MG63 (cell line): ENCODE results near the gene ATG9B. TPM values are rescaled to one million over a fixed set of nuclear protein-coding genes. Genes with fewer than 3 reads are reported as not detected.

Experiments used
- DNase-seq: peaks from one replicate; pipeline ENCODE4 v3.0.0-alpha.2; 2020
- H3K27me3 ChIP-seq: fragments of 250-450 bp; sonication (Bioruptor Pico); 2 replicates; pipeline ENCODE4 v1.5.1; 2020; ENCODE audit warnings: mild to moderate bottlenecking, moderate library complexity
- H3K36me3 ChIP-seq: fragments of 250-450 bp; sonication (Bioruptor Pico); 2 replicates; pipeline ENCODE4 v1.5.1; 2020; ENCODE audit warnings: mild to moderate bottlenecking, moderate library complexity
- H3K4me3 ChIP-seq: fragments of 250-450 bp; sonication (Bioruptor Pico); 2 replicates; pipeline ENCODE4 v1.5.1; 2020; ENCODE audit warnings: mild to moderate bottlenecking, moderate library complexity
- H3K9me3 ChIP-seq: fragments of 250-450 bp; sonication (Bioruptor Pico); 2 replicates; pipeline ENCODE4 v1.5.1; 2020; ENCODE audit warnings: mild to moderate bottlenecking, moderate library complexity
- total RNA-seq: library from RNA; depleted of rRNA; stranded (reverse); fragments of >200 nt; shearing (Covaris generic); gene quantifications from 2 replicates; pipeline ENCODE4 v1.2.3, GENCODE V29; 2014; ENCODE audit warnings: low replicate concordance

Gene ATG9B
- total RNA-seq, 1 experiment from 2014 or later, result not detected

DNA sequence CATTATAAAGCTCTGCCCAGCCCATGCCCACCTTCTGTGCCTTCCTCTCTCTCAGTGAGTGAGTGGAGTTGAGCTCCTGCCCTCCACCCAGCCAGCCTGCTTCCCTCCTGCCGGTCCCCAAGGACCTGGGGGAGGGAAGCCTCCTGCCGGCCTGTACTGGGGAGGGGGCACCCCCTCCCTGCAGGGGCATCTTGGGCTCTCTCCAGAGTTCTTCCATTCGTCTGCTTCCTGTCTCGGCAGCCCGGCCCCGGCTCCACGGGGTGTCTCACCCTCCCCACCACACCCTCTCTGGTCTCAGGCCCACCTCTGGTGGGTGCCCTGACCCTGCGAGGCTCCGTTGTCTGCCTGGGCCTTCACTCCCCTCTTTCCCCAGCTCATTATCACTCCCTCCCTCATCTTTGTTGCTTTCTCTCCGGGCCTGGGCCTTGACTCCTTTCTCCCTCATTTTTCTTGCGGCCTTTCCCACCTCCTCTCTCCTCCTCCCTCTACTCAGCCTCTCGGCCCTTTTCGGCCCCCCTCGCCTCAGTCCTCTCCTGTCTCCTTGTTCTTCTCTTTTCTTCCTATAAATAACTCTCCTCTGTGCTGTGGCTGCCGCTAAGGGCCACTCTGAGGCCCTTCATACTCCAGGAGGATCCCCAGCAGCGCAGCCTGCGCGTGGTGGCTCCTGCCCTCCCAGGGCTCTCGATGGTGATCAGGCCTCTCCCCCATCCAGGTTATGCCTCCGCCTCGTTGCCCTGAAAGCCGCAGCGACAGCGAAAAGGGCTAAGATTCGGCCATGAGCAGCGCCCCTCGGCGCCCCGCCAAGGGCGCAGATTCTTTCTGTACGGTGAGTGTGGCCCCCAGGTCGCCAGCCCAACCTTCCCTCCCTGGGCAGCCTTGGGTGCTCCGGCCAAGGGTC lies 37.2 kb upstream of the ATG9B start:
- Histone ChIP-seq H3K36me3 (no peaks in the 10 kb centered on the region), H3K9me3 (no peaks in the 10 kb centered on the region), H3K27me3 (no peaks in the 10 kb centered on the region), H3K4me3 (no peak overlapping the region)
- no peak for DNase-seq

- Histone ChIP-seq H3K9me3 (no peaks in the 10 kb centered on the region), H3K27me3 (no peaks in the 10 kb centered on the region), H3K36me3 (no peaks in the 10 kb centered on the region), H3K4me3 (peak overlapping the region; percentile 67)
- peak; percentile 19 for DNase-seq
Observed at GRCh38 chr7:151060416-151061212, 36.3 kb upstream of the ATG9B start.

DNA sequence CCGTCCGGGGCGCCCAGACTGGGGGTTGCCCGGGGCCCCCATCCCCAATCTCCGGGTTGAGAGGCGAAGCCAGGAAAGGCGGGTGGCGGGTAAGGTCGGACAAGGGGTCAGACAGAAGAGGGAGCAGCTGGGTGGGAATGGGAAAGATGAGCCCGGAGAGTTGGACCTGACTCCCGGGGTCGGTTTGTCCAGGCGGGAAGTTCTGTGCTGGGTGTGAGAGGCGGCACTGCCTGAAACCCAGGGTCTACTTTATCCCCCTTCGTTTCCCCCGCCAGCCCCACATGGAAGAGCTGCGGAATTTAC lies 35.8 kb upstream of the ATG9B start:
- DNase-seq, result no peak

GRCh38 chr7:151059367-151060112 lies 35.2 kb upstream of the ATG9B start, which contains the start of gene SLC4A2:
Gene SLC4A2 (plus strand): TSS chr7:151059589. CDS start chr7:151061988, 2,399 bp downstream.
- H3K9me3 ChIP-seq, result no peaks in the 10 kb centered on the region
- no peaks in the 10 kb centered on the region for H3K36me3 ChIP-seq
- H3K27me3 ChIP-seq, result no peaks in the 10 kb centered on the region
- peak within 1 kb of the TSS; percentile 67 for H3K4me3 ChIP-seq
- DNase-seq, result peak; percentile 74

More for the DNA sequence above, 35.8 kb upstream of the ATG9B start:
- peak overlapping the region; percentile 67 for H3K4me3 ChIP-seq
- H3K27me3 ChIP-seq, result no peaks in the 10 kb centered on the region
- H3K36me3 ChIP-seq, result no peaks in the 10 kb centered on the region
- no peaks in the 10 kb centered on the region for H3K9me3 ChIP-seq

DNA sequence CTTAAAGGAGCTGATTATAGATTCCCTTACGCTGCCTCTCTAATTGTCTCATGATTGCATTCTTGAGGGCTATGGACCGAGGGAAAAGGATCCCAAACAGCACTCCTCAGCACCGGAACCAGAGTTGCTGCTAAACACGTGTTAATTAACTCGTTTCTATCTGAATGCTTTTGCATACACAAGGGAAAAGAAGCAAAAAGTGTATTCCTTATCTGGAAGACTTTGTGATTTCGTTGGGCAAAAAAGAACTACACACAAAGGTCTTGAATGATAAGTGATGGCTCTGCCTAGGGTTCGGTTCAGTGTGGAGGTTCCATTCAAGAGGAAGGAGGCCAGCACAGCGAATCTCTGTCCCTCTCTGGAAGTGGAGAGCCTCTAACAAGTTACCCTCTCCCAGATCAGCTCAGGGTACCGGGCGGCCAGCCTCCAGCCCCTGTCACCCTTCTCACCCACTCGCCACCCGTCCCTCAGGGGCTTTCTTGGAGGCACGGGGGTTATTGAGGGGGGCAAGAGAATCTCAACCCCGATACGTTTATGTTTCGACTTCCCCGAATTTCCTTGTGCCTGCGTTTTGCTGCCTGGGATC lies 34.6 kb upstream of the ATG9B start:
- Histone ChIP-seq H3K4me3 (peak overlapping the region; percentile 67), H3K36me3 (no peaks in the 10 kb centered on the region), H3K27me3 (no peaks in the 10 kb centered on the region), H3K9me3 (no peaks in the 10 kb centered on the region)
- DNase-seq, result no peak

GRCh38 chr7:151057989-151058780 lies 33.9 kb upstream of the ATG9B start:
- Histone ChIP-seq H3K9me3 (no peaks in the 10 kb centered on the region), H3K4me3 (peak overlapping the region; percentile 67), H3K27me3 (no peaks in the 10 kb centered on the region), H3K36me3 (no peaks in the 10 kb centered on the region)
- DNase-seq, result peak; percentile 97

DNA sequence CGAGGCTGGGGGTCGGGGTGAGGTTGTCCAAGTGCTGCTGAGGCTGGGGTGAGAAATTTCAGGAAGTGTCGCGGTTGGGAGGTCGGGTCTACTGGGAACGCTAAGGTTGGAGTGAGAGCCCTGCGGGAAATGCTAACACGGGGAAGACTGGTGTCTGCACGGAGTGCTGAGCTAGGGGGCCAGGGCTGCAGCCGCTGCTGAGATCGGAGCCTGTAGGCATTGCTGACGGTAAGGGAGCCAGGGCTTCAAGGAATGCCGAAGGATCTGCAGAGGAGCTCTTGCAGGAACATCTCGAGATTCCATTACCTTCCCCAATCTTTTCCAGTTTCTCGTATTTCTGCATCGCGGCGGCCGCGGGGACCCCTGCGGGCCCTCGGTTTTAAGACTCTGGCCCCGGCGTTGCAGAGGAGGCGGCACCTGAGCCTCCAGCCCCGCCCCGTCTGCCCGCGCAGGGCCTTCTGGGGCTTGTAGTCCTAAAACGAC lies 33.3 kb upstream of the ATG9B start, which contains the start of gene CDK5:
CDK5 (minus strand) TSS at position 392 of the 483 bp plus-strand sequence; CDS start at position 343, 49 bp downstream.
- DNase-seq, result no peak
- Histone ChIP-seq H3K27me3 (no peaks in the 10 kb centered on the region), H3K36me3 (no peaks in the 10 kb centered on the region), H3K9me3 (no peaks in the 10 kb centered on the region), H3K4me3 (peak within 1 kb of the TSS; percentile 67)

DNA sequence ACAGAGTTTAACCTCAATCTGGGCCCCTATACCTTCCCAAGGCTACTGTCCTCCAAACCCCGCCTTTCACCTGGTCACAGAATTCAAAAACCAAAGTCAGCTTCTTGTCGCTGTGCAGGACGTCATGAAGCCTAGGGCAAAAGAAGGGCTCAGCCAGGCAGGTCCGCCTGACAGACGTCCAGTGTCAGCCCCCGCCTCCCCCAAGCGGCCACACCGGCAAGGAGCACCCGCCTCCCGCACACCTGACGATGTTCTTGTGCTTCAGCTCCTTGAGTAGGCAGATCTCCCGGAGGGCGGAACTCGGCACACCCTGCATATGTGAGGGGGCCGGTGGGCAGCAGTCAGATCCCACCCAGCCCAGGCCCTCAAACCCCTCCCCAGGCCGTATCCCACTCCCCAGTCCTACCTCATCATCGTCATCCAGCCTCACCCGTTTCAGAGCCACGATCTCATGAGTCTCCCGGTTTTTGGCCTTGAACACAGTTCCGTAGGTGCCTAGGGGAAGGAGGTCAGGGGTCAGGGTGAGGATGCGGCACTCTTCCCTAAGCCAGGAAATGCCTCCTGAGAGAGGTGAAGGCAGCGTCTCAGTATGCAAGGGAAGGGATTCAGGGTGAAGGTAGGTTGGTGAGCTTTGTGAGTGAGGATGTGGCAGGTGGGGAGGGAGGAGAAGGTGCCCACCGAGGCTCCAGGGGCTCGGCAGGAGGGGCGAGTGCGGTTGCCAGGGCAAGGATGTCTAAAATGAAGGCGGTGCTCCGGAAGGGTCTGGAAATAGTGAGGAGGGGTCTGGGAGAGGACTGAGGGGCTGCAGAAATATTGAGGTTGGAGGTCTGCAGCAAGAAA lies 32.6 kb upstream of the ATG9B start:
- Histone ChIP-seq H3K27me3 (no peaks in the 10 kb centered on the region), H3K4me3 (peak overlapping the region; percentile 67), H3K9me3 (no peaks in the 10 kb centered on the region), H3K36me3 (no peaks in the 10 kb centered on the region)
- no peak for DNase-seq

GRCh38 chr7:151056283-151056665 lies 32.0 kb upstream of the ATG9B start:
- H3K4me3 ChIP-seq, result no peak overlapping the region
- DNase-seq, result no peak

DNA sequence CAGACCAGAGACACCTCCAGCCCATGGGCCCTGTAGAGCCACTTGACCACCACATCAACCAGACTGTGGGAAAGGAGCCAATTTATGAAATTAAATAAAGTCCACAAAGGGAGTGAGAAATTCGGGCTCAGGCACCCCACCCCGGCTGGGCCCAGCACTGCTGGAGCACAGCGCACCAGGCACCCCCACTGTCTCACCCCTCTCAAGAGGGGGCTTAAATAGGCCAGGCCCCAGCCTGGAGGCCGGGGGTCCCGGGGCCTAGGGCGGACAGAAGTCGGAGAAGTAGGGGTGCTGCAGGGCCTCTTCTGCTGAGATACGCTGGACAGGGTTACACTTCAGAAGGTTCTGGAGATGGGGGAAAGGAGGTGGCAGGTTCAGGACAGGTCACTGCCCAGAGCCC lies 29.5 kb upstream of the ATG9B start:
- H3K9me3 ChIP-seq, result no peaks in the 10 kb centered on the region
- H3K27me3 ChIP-seq, result no peaks in the 10 kb centered on the region
- no peak overlapping the region for H3K4me3 ChIP-seq
- DNase-seq, result no peak
- H3K36me3 ChIP-seq, result no peaks in the 10 kb centered on the region

More at GRCh38 chr7:151056283-151056665, 32.0 kb upstream of the ATG9B start:
- Histone ChIP-seq H3K27me3 (no peaks in the 10 kb centered on the region), H3K9me3 (no peaks in the 10 kb centered on the region), H3K36me3 (no peaks in the 10 kb centered on the region)

DNA sequence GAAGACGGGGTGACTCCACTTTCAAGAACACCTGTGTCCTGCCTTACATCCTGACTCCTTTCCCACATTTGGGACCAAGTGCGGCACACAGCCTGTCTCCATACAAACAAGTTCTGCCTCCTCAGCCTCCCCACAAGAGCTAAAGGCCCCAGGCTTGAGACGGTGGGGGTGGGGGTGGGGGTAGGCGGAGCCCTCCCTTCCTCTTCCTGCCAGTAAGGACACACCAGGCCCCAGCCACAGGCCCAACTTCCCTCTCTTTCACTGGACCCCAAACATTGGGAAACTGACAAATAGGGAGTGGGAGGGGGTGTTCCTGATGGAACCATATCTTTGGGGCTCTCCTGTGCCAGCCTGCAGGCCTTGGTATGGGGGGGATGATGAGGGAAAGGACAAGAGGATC lies 28.8 kb upstream of the ATG9B start:
- H3K27me3 ChIP-seq, result no peaks in the 10 kb centered on the region
- DNase-seq, result no peak

DNA sequence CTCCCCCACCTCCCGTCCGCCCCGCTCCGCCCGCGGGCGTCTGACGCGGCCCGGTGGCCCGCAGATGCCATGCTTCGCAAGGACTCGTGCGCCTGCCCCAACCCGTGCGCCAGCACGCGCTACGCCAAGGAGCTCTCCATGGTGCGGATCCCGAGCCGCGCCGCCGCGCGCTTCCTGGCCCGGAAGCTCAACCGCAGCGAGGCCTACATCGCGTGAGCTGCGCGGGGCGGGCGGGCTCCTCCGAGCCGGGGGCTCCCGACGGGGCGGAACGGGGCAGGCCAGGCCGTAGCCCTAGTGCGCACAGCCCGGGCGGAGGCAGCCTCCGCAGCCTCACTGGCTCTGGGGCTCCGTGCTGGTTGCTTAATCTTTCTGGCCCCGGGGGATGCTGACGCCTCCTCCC lies 26.8 kb upstream of the ATG9B start:
- no peaks in the 10 kb centered on the region for H3K9me3 ChIP-seq
- no peaks in the 10 kb centered on the region for H3K36me3 ChIP-seq
- H3K27me3 ChIP-seq, result no peaks in the 10 kb centered on the region
- DNase-seq, result no peak
- no peak overlapping the region for H3K4me3 ChIP-seq

More for the DNA sequence above, 28.8 kb upstream of the ATG9B start:
- no peaks in the 10 kb centered on the region for H3K36me3 ChIP-seq
- no peak overlapping the region for H3K4me3 ChIP-seq
- H3K9me3 ChIP-seq, result no peaks in the 10 kb centered on the region

GRCh38 chr7:151048911-151049463 lies 24.7 kb upstream of the ATG9B start:
- no peaks in the 10 kb centered on the region for H3K27me3 ChIP-seq
- no peaks in the 10 kb centered on the region for H3K9me3 ChIP-seq
- no peaks in the 10 kb centered on the region for H3K36me3 ChIP-seq
- DNase-seq, result no peak
- no peak overlapping the region for H3K4me3 ChIP-seq

- Histone ChIP-seq H3K27me3 (no peaks in the 10 kb centered on the region), H3K36me3 (no peaks in the 10 kb centered on the region), H3K4me3 (no peak within 1 kb of the TSS), H3K9me3 (no peaks in the 10 kb centered on the region)
- DNase-seq, result no peak
Observed at GRCh38 chr7:151047976-151048815, 23.9 kb upstream of the ATG9B start, which contains the start of gene ASIC3. Gene ASIC3 (plus strand): TSS chr7:151048531. CDS start chr7:151048886, 355 bp downstream.
